NCI-H146 treated with DMSO at 0.1 percent for 48 hours (cell line): ENCODE results near the gene TASP1.
"Not testable (repeated sequence)": the region's sequence is repeated elsewhere in the genome, so short reads cannot be mapped to it uniquely, and the experiment has no call there.

Experiments
- DNase-seq: peaks from one replicate; lab custom pipeline; 2025; ENCODE audit not compliant: unreplicated experiment; lab: John Stamatoyannopoulos, UW

TASP1 gene

DNA sequence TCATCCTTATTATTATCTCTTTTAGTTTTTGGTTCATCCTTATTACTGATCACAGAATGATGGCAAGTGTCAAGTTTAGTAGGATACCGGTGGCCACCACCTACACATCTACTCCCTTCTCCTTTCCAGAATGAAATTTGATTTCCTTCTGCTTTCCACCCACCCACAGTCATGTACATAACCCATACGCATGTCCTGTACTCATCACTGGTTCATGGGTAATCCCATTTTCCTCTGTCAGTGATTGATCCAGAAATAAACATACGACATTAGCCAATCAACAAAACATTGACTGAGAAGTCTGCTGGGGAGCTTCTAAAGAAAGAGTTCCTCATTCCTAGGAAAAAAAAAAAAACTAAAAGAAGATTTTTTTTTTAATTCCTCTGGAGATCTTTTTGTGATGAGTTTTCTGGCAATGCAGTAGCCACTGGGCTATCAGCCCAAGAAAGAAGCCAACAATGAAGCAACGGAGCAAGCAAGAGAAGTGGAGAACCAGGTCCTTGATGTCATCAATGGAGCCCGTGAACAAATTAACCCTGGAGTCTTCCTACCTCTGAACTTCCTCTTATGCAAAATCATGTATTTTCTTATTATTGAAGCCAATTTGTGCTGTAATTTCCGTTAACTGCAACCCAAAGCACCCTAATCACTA is 127.8 kb downstream of the TASP1 start:
- no peak for DNase-seq

GRCh38 chr20:13507646-13508045 is 131.1 kb downstream of the TASP1 start:
- no peak for DNase-seq

GRCh38 chr20:13501500-13501899 is 137.2 kb downstream of the TASP1 start:
- no peak for DNase-seq

DNA sequence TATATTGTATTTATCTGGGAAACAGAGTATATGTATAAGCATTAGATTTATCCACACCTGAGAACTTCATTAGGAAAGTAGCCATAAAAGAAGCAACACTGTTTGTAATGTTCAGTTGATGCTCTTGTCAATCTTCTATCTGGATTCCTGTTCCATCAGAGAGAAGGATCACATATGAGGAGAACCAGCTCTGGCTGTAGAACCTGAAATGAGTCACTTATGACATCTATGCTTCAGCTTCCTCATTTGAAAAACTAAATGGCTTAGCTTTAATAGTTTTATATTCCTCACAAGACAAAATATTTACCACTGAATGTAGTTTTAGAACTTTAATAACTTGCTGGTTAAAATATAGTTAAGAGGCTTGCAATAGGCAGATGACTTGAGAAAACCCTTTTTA is 144.7 kb downstream of the TASP1 start:
- DNase-seq, result no peak

DNA sequence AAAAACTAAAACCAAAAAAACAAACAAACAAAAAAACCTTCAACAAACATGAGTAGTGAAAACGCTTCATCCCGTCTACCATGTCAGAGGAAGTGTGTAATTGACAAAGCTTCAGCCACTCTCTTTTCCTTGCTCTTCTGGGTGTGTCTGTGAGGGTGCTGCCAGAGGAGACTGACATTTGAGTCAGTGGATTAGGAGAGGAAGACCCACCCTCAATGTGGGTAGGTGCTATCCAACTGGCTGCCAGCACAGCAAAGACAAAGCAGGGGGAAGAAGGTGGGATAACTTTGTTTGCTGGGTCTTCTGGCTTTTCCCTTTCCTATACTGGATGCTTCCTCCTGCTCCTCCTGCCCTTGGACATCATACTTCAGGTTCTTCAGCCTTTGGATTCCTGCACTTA is 145.6 kb downstream of the TASP1 start:
- no peak for DNase-seq

DNA sequence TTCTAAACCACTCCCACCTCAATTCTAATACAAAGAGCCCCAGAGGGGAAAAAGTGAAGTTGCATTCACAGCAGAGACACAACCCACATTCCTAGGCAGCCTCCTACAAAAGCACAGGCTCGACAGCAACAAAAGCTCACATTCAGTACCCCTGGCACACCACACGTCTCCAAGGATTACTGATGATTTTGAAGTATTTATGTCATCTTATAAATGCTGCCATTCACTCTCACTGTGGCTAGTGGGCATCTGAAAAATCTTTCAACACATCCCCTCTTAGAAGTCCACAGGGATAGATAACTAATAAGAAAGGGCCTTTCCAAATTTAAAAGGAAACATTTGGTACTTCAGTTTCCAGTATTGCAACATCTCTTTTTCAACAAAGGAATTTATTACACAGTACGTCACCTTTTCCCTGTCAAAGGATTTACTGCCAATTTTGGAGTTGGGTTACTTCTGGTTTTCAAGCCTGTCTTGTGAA is 146.7 kb downstream of the TASP1 start:
- no peak for DNase-seq

GRCh38 chr20:13487202-13487601 is 151.5 kb downstream of the TASP1 start:
- DNase-seq, result no peak

- DNase-seq, result no peak
Measured at GRCh38 chr20:13486694-13487093, 152.0 kb downstream of the TASP1 start.

- DNase-seq, result no peak
Measured at GRCh38 chr20:13485576-13485975, 153.2 kb downstream of the TASP1 start.

DNA sequence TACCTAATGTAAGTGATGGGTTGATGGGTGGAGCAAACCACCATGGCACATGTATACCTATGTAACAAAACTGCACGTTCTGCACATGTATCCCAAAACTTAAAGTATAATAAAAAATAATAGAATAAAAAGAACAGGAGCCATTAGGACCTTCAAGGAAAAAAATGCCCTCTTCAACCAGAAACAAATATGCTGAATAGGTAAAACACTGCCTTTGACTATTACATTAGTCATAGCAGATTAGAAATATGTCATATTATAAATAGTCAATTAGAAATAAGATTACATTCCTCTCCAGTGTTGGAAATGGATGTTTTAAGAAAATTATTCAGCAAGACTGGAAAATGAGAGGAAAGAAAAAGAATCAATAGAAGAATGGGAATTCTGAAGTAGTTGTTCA is 153.7 kb downstream of the TASP1 start:
- DNase-seq, result not testable (repeated sequence)

GRCh38 chr20:13483472-13483871 is 155.3 kb downstream of the TASP1 start:
- not testable (repeated sequence) for DNase-seq

- no peak for DNase-seq
Measured at GRCh38 chr20:13478366-13478765, 160.4 kb downstream of the TASP1 start.

DNA sequence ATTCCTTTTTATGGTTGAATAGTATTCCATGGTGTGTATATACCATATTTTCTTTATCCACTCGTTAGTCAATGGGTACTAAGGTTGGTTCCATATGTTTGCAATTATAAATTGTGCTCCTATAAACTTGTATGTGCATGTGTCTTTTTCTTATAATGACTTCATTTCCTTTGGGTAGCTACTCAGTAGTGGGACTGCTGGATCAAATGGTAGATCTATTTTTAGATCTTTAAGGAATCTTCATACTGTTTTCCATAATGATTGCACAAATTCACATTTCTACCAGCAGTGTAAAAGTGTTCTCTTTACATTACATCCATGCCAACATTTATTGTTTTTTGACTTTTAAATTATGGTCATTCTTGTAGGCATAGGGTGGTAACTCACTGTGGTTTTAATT is 164.3 kb downstream of the TASP1 start:
- no peak for DNase-seq

- no peak for DNase-seq
Measured at GRCh38 chr20:13469262-13469661, 169.5 kb downstream of the TASP1 start.

- no peak for DNase-seq
Measured at GRCh38 chr20:13468166-13468565, 170.6 kb downstream of the TASP1 start.

- DNase-seq, result no peak
Measured at GRCh38 chr20:13464702-13465101, 174.0 kb downstream of the TASP1 start.

DNA sequence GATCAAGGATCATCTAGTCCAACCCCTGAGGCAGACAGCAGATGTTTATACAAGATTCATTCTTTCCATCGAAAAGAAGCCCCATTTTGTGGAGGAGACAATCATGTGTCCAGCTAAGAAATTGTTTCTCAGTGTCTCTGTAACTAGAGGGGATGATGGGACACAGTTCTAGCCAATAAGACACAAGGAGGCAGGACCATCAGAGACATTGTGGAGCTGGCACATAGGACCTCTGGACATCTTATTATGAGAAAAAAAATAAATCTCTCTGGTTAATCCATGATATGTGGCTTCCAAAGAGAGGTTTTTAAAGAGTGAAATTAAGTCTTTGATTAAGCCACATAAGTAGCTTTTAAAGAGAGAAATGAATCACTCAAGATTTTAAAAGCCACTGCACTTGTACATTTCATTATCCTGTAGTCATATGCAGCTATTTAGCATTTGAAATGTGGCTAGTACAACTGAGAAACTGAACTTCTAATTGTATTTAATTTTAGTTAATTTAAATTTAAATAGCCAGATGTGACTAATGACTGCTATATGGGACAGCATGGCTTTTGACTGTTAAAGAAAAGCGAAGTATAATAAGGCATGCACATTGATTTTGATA is 176.8 kb downstream of the TASP1 start:
- no peak for DNase-seq

DNA sequence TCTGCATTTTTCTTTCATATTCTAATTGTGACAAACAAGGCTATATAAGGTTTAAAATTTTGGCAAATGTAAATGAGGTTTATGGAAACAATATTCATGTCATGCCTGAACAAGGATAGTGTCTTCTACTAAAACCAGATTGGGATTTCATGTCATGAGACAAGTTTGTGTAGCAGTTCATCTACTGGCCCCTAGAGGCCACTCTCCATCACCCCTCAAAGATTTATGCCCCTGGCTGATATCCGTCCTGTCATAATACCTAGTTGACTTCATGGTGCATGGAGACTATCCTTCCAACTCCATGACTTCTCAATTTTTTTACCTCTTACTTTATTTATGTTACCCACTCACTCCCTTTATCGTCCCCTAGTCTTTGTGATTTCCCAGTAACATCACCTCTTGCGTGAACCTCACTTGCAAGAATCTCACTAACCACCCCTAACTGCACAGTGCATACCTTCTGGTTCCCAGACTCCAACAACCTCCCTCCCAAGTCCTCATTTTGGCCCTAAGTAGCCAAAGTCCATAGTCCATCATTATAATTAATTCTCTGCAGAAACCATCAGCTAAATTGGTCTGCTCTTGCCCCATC is 179.8 kb downstream of the TASP1 start:
- peak; percentile 41 for DNase-seq

- DNase-seq, result no peak
Measured at GRCh38 chr20:13457487-13457886, 181.2 kb downstream of the TASP1 start.

- no peak for DNase-seq
Measured at GRCh38 chr20:13455713-13456112, 183.0 kb downstream of the TASP1 start.

- DNase-seq, result no peak
Measured at GRCh38 chr20:13453367-13453766, 185.4 kb downstream of the TASP1 start.

GRCh38 chr20:13452470-13453124 is 186.1 kb downstream of the TASP1 start:
- DNase-seq, result no peak
